GM18498 (cell line): Measurements from ENCODE around the gene OOSP4A.

Source experiments
- ATAC-seq: cut with Tn5 transposase; IDR thresholded peaks from one replicate; pipeline ENCODE4 v1.9.1; 2021; ENCODE audit warnings: mild to moderate bottlenecking, moderate library complexity; ENCODE audit not compliant: unreplicated experiment

Gene OOSP4A

GRCh38 chr11:59963733-59964132 lies at the start of gene OOSP4A:
Gene OOSP4A, plus strand, starts transcription at chr11:59964033. Its CDS starts 0 bp downstream, at chr11:59964033.
- no peak for ATAC-seq

- ATAC-seq, result no peak
Measured at GRCh38 chr11:59918480-59918879, 45.4 kb upstream of the OOSP4A start.

GRCh38 chr11:59918987-59919589 lies 44.7 kb upstream of the OOSP4A start:
- no peak for ATAC-seq

DNA sequence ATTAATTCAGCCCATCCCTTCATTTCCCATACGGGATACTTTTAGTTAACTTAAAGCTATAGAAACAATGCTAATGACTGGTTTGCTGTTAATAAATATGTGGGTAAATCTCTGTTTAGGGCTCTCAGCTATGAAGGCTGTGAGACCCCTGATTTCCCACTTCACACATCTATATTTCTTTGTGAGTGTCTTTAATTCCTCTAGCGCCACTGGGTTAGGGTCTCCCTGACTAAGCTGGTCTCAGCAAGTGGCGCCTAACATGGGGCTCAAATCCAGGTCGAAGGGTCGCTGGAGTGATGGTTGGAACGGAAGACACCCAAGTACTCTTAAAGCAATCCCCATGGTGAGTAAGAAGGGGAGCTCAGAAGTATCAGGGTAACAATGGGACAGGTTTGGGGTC lies 40.0 kb upstream of the OOSP4A start:
- ATAC-seq, result no peak

GRCh38 chr11:59931688-59932087 lies 32.1 kb upstream of the OOSP4A start:
- no peak for ATAC-seq

- no peak for ATAC-seq
Measured at GRCh38 chr11:59938132-59938531, 25.7 kb upstream of the OOSP4A start, which contains the start of gene OOSP1. Gene OOSP1, plus strand, starts transcription at chr11:59938432. Its CDS starts 23 bp downstream, at chr11:59938455.

GRCh38 chr11:59938718-59939117 lies 25.1 kb upstream of the OOSP4A start:
- ATAC-seq, result no peak

- no peak for ATAC-seq
Measured at GRCh38 chr11:59939482-59939881, 24.4 kb upstream of the OOSP4A start.

DNA sequence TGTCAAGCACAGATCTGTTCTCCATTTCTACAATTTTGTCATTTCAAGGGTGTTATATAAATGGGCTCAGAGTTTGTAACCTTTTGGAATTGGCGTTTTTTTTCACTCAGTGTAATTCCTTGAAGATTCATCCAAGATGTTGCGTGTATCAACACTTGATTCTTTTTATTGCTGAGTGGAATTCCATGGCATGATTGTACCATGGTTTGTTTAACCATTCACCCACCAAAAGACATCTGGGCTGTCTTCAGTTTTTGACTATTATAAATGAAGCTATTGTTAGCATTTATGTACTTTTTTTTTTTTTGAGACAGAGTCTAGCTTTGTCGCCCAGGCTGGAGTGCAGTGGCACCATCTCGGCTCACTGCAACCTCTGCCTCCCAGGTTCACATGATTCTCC lies 22.7 kb upstream of the OOSP4A start:
- ATAC-seq, result no peak

GRCh38 chr11:59943997-59944714 lies 19.7 kb upstream of the OOSP4A start:
- no peak for ATAC-seq

DNA sequence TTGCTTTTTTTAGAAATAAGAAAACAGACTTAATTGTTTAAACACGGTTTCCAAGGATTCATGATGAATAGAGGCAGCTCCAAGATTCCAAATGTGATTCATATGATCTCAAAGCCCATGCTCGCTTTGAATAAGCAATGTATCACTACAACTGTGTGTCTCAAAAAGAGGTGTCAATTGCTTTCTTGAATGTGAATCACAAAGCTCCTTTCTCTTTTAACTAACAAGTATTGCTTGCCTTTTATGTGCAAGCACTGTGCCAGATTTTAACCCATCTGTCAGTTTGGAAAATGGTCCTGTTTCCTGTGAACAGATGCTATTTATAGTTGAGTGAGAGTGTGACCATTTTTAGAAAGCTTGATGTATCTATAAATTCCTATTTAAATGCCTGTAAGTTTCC lies 19.1 kb upstream of the OOSP4A start:
- ATAC-seq, result no peak

DNA sequence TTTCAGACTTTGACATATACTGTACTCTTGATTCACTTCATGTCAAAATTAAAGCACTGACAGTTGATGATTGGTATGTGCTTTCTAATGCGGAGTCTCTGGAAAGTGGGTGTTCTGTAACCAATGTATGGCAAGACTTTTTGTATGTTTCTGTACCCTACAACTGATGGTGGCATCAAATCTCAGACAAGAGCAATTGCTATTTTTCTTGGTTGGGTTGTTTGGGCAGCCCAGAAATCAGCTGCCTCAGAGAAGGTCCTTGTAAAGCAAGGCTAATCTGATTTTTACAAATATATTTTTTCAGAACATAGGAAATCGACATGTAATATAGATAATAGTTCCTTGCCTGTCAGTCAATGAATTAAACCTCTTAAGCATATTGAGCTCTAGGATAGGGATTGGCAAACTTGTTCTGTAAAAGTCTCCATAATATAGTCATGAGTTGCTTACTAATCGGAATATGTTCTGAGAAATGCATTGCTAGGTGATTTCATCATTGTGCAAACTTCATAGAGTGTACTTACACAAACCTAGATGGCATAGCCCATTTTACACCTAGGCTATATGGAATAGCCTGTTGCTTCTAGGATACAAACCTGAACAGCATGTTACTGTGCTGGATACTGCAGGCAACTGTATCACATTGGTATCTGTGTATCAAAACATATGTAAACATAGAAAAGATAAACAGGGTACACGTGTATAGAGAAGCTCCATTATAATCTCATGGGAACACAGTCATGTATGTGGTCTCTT lies 10.2 kb upstream of the OOSP4A start:
- ATAC-seq, result no peak

DNA sequence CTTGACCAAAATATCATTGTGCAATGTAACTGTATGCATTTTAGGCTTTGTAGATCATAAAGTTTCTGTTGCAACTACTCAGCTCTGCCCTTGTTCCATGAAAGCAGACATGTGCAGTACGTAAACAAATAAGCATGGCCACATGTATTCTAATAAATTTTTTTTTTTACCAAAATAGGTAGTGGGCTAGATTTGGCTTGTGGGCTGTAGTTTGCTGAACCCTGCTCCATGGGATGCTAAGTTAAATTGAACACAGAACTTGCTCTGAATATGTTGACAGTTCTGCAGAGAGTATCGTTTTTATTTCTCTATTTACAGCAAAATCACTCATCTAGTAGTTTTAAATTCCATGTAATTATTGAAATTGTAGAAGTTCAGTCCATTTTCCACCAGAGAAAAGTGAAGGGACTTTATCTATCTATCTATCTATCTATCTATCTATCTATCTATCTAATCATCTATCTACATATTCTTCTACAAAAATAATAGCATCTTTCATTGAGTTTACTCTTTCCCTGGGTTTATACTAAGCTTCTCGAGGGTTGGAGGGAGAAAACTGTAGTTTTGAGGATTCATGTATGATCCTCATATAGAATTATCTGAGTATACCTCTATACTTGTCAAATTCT lies 9.5 kb upstream of the OOSP4A start:
- no peak for ATAC-seq

DNA sequence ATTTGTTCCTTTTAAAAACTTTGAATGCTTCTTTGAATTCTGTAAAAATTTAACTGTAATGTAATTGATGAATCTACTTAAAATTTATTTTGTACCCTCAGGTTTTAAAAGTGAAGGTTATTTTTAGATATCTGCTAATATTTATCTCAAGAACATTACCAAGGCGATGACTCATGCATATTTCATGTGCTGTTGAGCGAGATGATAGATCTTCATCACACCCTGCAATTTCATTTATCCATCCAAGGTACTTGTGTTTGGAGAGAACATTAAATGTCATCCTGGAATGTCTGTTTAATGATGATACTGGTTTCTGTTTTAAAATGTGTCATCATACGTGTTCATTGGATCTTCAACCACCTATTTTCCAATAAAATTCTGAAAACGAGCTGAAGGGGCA lies 6.7 kb upstream of the OOSP4A start:
- ATAC-seq, result no peak

DNA sequence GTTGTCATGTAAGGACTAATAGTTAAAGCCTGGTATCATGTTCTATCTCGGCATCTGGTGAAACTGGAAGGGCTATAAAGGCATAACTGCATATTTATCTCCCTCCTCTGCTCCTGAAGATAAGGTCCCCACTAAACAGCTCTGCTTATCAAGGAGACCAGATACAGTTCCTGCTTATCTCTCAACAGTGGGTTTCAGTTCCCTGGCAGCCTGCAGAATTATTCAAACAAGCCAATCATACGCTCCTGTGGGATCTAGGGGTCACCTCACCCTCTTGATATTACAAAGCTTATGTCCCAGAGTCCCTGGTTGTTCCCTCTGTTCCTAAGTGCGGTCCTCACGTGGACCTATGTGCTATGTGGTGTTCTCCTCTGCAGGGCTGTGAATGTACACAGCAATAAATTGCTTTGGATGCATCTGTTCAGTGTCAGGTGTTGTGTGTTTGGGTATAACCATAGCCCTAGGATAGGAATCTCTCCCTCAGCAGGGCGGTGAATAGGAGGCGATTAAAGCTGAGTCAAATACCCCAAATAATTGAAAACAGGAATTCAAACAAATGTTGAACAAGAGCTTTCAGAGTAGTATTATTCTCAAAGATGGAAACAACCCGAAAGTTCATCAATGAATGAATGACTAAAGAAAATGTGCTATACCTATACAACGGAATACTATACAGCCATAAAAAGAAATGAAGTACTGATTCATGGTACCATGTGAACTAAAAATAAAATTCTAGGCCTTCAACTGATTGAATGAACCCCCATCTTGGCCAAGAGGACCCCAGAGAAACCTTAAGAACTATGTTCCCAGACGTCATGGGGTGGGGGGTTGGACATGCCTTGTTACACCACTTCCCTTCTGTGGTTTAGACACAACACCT lies 3.1 kb upstream of the OOSP4A start:
- no peak for ATAC-seq

GRCh38 chr11:59962107-59962482 lies 1.7 kb upstream of the OOSP4A start:
- ATAC-seq, result no peak

DNA sequence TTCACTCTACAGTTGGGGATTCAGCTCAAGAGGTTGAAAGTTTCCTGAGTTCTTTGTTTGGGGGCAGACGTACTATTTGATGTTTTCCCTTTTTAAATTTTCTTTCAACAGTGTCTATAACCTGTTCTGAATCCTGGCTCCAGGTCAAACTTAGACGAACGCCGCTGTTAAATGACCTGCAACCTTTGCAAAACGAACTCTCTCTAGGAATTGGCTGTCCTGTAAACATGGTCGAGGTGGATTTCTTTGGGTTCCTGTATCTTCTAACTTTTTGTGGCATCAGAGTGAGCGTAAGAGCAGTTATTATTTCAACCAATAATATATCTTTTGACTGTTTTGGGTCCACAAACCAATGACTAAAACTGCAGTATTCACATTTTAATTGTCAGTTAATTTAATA lies 1.6 kb downstream of the OOSP4A start:
- ATAC-seq, result no peak

DNA sequence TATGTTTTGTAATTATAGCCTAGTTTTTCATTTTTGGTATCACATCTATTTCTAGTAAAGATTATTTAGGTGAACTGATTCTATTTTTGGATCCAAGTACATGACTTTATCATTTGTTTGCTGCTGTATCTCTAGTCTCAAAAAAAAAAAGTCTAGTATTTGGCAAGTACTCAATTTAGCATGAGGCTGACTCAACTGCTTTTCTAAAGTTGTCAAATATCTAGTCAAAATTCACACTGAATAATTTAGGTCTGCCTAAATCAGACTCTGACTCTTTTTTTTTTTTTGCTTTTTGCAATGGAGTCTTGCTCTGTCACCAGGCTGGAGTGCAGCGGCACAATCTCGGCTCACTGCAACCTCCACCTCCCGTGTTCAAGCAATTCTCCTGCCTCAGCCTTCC lies 2.4 kb downstream of the OOSP4A start:
- no peak for ATAC-seq

DNA sequence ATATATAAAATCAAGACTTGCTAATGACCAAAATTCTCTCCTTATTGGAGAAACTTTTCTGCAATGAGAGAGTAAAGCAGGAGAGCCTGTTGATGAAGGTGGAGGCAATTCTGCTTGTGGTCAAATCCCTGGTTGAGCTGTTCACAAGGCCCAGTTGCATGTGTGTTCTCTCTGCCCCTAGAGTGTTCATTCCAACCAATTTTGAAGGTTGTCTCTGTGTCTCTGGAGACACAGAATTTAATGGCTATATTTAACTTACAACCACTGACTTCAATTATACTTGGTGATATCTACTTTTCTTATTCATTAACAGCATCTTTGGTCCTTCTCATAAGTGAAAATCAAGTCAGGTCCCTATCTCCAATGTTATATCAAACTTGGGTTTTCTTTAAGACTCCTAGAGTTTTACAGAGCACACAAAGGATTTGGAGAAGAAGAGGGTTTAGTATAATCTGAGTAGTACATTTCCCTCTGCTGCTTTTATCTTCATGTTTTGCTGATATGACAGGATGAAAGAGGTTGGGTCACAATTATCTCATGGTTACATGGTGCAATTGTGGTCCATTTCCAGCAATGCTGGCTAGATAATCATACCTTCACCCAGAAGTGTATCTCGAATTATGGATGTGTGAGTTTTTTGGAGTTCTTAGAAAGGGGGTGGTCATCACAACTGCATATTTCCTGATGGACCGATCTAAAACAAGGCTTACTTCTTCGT lies 4.0 kb downstream of the OOSP4A start:
- no peak for ATAC-seq

DNA sequence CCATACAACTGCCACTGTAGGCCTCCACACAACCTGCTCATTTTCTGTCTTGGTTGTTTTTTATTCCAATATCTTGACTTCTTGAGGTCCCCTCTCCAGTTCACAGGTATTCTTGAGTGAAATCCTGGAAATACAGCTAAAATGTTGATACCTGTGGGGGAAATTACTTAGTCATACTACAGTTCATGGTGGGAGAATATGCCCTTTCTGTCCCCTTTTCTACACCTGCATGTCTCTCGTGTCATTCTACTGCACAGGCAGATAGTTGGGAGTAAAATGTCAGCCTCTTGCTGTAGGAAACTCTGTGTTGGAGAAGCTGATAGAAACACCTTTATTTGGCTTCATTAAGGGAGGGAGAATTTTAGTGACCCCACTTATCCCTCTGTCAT lies 4.6 kb downstream of the OOSP4A start:
- no peak for ATAC-seq
